Natural killer cell (primary cell): ENCODE data around the gene STIL. TPM values are rescaled to one million over a fixed set of nuclear protein-coding genes. Genes with fewer than 3 reads are reported as not detected.
A peak's percentile ranks its signal among the peaks of the same experiment; 100 is the strongest.

Experiments
- ATAC-seq, 3 donors: fragments of 150-1000 bp in 2 of 3; fragments of 200-7000 bp in 1 of 3; cut with Tn5 transposase; 1 replicate in 1 of 3; 2 replicates in 2 of 3; pipeline ENCODE4 v1.10.0; 2021; ENCODE audit warnings: mild to moderate bottlenecking in 2 of 3, moderate library complexity in 2 of 3
- DNase-seq, 2 donors: peaks; one replicate each; pipeline versions ENCODE4 v3.0.0 to v3.0.0-alpha.2; 2013 to 2021; ENCODE audit warnings: mixed read lengths in 1 of 2
- H3K27ac ChIP-seq: one replicate; pipeline ENCODE4 v1.5.1; 2013; ENCODE audit warnings: mild to moderate bottlenecking, low read length
- H3K27me3 ChIP-seq: one replicate; pipeline ENCODE4 v1.6.1; 2013; ENCODE audit warnings: low read length; ENCODE audit not compliant: control insufficient read depth, insufficient read depth
- H3K36me3 ChIP-seq: one replicate; pipeline ENCODE4 v1.6.1; 2013; ENCODE audit warnings: low read length; ENCODE audit not compliant: control insufficient read depth, insufficient read depth
- H3K4me1 ChIP-seq: one replicate; pipeline ENCODE4 v1.6.1; 2013; ENCODE audit warnings: low read length; ENCODE audit not compliant: control insufficient read depth, insufficient read depth
- H3K4me3 ChIP-seq: one replicate; pipeline ENCODE4 v1.5.1; 2013; ENCODE audit warnings: low read length
- H3K9me3 ChIP-seq: one replicate; pipeline ENCODE4 v1.6.1; 2013; ENCODE audit warnings: low read length; ENCODE audit not compliant: control insufficient read depth, insufficient read depth
- H3K27ac Mint-ChIP-seq, 2 donors: one replicate each; pipeline ENCODE4 v1.8.0; 2022; ENCODE audit warnings: mild to moderate bottlenecking in 2 of 2, mixed read lengths in 2 of 2, moderate library complexity in 1 of 2
- H3K27me3 Mint-ChIP-seq, 2 donors: one replicate each; pipeline ENCODE4 v1.8.0; 2022; ENCODE audit warnings: low read depth in 2 of 2, mixed read lengths in 2 of 2
- H3K36me3 Mint-ChIP-seq: one replicate; pipeline ENCODE4 v1.8.0; 2022; ENCODE audit warnings: mixed read lengths
- H3K4me1 Mint-ChIP-seq, 2 donors: one replicate each; pipeline ENCODE4 v1.8.0; 2022; ENCODE audit warnings: mixed read lengths in 2 of 2
- H3K4me3 Mint-ChIP-seq: one replicate; pipeline ENCODE4 v1.8.0; 2022; ENCODE audit warnings: mild to moderate bottlenecking, moderate library complexity, mixed read lengths
- H3K9me3 Mint-ChIP-seq, 2 donors: one replicate each; pipeline ENCODE4 v1.8.0; 2022; ENCODE audit warnings: mixed read lengths in 2 of 2
- CTCF ChIP-seq: fragments of 200-600 bp; IDR thresholded peaks from one replicate; pipeline ENCODE4 v1.8.0; 2022; ENCODE audit warnings: antibody characterized with exemption
- WGBS: methylation state at CpG from one replicate; pipeline ENCODE4 v1.1.7; 2013; ENCODE audit warnings: missing lambda C conversion rate; ENCODE audit not compliant: insufficient coverage; 5-methylcytosine and 5-hydroxymethylcytosine counted together
- intact Hi-C: fragments of 100-400 bp; cut with micrococcal nuclease; formaldehyde crosslinking; loops from one replicate; pipeline ENCODE4 v1.14.2; 2022
- total RNA-seq, 4 donors: library from RNA; stranded (reverse); fragments of 120-200 nt in 1 of 4; gene quantifications; one replicate each; pipeline versions ENCODE4 v1.2.3 to v1.2.4, GENCODE V29; 2013 to 2022

STIL gene
- total RNA-seq, 3 donors from 2014 or later (not counting 1 experiment from before 2014, with no cell fraction given): 2.1 to 2.9 (median 2.4) TPM

DNA sequence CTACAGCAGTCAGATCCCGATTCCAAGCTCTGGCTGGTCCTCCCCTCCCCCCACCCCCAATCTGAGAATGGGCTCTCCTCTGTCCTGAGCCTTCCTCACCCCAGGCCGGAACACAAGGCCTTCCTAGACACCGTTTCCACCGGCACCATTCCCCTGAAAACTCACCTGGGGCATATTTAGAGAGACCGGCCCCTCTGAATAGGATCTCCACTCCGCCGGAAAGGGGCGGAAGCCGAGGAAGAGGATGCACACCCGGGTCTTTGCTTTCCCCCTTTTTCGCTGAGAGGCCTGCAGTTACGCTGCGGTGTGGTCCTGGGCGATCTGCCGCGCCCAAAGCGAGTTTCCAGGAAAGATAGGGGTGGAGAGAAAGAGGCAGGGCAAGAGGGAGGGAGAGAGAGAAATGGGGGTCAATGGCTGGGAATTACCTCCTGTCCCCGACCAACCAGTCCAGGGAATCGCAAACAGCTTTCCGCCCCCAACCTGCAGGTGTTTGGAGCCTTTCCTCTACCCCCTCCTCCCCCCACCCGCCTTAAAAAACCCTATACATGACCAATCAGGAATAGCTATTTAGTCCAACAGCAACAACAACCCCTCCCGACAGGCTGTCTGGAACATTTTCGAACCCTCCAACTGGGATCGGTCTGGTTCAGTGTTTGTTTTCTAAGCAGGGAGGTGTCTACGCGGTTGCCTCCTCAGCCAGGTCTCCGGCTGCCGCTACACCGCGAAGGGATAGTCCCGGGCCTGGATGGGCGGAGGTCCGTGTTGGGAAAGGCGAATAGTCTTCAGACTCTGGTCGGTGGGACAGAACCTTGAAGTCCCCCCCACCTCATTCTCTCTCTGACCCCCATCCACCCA, 84.7 kb downstream of the STIL start:
- WGBS: 16% methylated on average over 33 of the region's 35 CpGs
- Mint-ChIP-seq H3K4me3 (peak overlapping the region; percentile 19), H3K27ac (no peak overlapping the region), H3K9me3 (no peaks in the 10 kb centered on the region), H3K36me3 (no peaks in the 10 kb centered on the region), H3K27me3 (peaks cover 75 to 80% of the 10 kb centered on the region in 2 donors), H3K4me1 (peaks cover 22 to 41% of the 10 kb centered on the region in 2 donors)
- H3K27ac ChIP-seq: no peak overlapping the region
- ATAC-seq (no peak), DNase-seq (no peak)
- H3K9me3 ChIP-seq: no peaks in the 10 kb centered on the region
- H3K27me3 ChIP-seq: peaks cover 67% of the 10 kb centered on the region
- no peak overlapping the region for H3K4me3 ChIP-seq
- no peaks in the 10 kb centered on the region for H3K36me3 ChIP-seq
- peaks cover 28% of the 10 kb centered on the region for H3K4me1 ChIP-seq
- intact Hi-C loops: no loop called here
- TF ChIP-seq CTCF: no peak

DNA sequence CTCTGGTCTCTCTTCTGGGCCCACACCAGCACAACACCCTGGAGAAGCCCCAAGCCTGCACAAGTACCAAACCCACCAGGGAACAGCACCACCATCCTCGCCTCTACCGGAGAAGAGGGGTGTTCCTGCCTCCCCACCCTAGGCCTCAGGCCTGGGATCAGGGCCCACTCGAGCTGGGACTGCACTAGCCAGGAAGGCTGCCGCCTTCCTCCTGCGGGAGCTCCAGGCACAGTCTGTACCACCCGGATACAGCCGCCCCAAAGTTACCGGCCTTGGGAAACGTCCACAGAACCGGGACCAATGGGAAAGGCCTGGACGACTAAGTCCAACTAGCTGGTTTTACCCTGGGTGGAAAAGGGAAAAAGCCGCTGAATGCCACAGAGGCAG, 85.3 kb downstream of the STIL start:
- Mint-ChIP-seq H3K27ac (no peak overlapping the region), H3K4me1 (peaks cover 22 to 41% of the 10 kb centered on the region in 2 donors), H3K9me3 (no peaks in the 10 kb centered on the region), H3K36me3 (no peaks in the 10 kb centered on the region), H3K27me3 (peaks cover 69 to 74% of the 10 kb centered on the region in 2 donors), H3K4me3 (no peak overlapping the region)
- WGBS: 53% methylated on average over 12 of the region's 12 CpGs
- Histone ChIP-seq H3K4me1 (peaks cover 28% of the 10 kb centered on the region), H3K27ac (no peak overlapping the region), H3K36me3 (no peaks in the 10 kb centered on the region), H3K4me3 (no peak overlapping the region), H3K27me3 (peaks cover 70% of the 10 kb centered on the region), H3K9me3 (no peaks in the 10 kb centered on the region)
- DNase-seq (no peak), ATAC-seq (no peak)
- no peak for TF ChIP-seq CTCF
- intact Hi-C loops: no loop called here

DNA sequence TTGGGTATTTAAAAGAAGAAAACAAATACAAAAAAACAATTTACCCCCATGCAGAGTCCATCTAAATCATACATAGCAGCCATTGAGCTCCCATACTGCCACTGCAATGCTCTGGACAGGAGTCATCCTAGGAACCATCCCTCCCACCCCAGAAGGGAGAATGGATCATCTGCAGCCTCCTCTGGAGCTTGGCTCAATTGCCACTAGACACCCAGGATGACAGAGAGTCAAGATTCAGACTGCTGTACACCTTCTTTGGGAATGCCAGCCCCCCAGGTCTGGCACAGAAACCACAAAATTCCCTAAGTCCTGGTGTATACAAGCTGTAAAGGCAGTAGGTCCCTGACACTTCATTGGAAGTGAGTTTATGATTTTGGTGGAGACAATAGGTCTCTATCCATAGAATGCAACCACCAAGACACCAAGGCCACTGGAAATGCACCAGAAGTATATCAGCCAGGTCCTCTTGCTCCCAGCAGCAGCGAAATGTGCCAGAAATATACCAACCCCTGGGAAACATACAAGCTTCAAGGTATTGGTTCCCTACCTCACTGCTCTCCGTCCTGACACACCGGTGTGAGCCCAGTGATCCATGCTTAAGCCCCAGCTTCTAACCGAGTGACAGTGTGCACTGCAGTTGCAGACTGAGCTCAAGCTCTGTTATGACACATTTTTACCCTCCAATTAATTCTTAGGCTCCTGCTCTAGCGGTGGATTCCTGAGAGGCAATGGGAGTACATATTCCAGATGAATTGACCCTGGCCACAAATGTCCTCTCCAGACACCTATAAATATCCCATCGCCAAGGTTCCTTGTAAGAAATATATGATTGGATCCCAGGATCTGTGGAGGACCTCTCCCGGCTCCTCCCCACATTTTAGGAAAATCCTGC, 86.4 kb downstream of the STIL start:
- Mint-ChIP-seq H3K27me3 (peaks cover 59 to 63% of the 10 kb centered on the region in 2 donors), H3K27ac (no peak overlapping the region), H3K36me3 (no peaks in the 10 kb centered on the region), H3K4me1 (peaks cover 22 to 39% of the 10 kb centered on the region in 2 donors), H3K4me3 (no peak overlapping the region), H3K9me3 (no peaks in the 10 kb centered on the region)
- intact Hi-C loops: no loop called here
- DNase-seq (no peak), ATAC-seq (no peak)
- Histone ChIP-seq H3K4me1 (peaks cover 28% of the 10 kb centered on the region), H3K27ac (no peak overlapping the region), H3K36me3 (no peaks in the 10 kb centered on the region), H3K4me3 (no peak overlapping the region), H3K9me3 (no peaks in the 10 kb centered on the region), H3K27me3 (peaks cover 62% of the 10 kb centered on the region)
- no peak for TF ChIP-seq CTCF
- WGBS: 87% methylated on average over 7 of the region's 7 CpGs
